Stimulated activated CD4-positive, alpha-beta T cell treated with anti-CD3 and anti-CD28 coated beads, Interleukin-12 subunit alpha, Interleukin-12 subunit beta, amount 100 ng/mL, for 24 hours (primary cell): ENCODE results near the gene TMEM91.
A peak's percentile ranks its signal among the peaks of the same experiment; 100 is the strongest.
"Not testable (repeated sequence)": the region's sequence is repeated elsewhere in the genome, so short reads cannot be mapped to it uniquely, and the experiment has no call there.

Source experiments
- DNase-seq, 2 experiments: peaks; one replicate each; pipeline ENCODE4 v3.0.0-alpha.2; 2020; ENCODE audit warnings: low read depth in 2 of 2

The TMEM91 gene

DNA sequence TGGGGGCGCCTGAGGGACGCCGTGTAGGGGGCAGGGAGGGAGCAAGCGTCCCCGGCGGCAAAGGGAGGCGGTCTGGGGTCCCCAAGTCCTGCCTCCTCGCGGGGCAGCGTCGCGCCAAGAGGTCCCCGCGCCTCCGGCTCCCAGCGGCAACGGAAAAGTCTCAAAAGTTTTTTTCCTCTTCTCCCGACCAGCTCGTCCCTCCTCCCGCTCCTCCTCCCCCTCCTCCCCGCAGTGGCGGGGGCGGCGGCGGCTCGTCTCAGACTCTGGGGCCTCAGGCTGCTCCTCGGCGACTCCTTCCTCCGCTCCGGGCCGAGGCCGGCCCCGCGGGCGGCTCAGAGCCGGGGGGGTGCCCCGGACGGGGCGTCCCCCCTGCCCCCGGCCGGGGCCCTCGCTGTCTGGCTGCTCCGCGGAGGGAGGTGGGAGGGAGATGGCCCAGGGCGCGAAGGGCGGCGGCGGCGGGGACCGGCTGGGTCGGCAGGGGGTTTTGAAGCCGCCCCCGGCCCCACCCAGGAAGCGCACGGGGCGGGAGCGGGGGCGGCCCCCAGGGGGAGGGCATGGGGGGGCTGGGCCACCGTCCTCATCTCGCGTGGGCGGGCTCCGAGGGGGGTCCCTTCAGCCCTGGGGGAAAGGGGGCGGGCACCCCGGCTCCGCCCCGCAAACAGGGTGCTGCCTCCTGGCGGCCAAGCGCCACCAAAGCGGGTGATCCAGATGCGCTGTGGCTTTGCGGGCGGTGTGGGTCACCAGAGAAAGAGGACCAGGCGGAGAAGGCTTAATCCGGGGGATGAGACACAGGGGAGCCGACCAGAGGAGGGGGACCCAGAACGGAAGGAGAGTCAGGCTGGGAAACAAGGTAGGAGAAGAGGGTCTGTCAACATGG is 22.6 kb upstream of the TMEM91 start, which contains the start of gene TGFB1:
Gene TGFB1, minus strand, starts transcription at position 457 of the 877 bp plus-strand sequence. CDS start 878 bp downstream, outside the sequence.
- peak; percentile 72 to 86 for DNase-seq

DNA sequence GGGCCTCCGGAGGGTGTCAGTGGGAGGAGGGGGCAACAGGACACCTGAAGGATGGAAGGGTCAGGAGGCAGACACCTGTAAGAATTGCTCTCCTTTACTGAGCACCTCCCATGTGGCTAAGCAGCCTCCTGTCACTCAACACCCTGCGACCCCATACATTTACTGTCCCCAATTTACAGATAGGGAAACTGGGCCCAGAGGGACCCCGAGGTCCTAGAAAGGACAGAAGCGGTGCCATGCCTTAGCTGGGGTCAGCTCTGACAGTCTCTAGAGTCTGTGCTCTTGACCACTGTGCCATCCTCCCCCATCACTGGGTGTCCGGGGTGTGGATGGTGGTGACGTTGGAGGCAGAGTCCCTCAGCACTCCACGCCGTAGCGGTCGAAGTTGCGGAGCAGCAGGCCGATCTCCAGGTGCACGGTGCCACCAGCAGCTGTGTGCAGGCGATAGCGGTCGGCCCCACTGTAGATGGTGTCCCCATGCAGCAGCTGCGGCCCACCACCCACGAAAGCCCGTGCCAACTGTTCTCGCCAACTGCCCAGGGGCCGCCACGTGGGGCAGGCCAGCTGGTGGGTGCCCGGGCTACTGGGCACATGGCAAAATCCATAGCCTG is 21.9 kb upstream of the TMEM91 start:
- no peak for DNase-seq

DNA sequence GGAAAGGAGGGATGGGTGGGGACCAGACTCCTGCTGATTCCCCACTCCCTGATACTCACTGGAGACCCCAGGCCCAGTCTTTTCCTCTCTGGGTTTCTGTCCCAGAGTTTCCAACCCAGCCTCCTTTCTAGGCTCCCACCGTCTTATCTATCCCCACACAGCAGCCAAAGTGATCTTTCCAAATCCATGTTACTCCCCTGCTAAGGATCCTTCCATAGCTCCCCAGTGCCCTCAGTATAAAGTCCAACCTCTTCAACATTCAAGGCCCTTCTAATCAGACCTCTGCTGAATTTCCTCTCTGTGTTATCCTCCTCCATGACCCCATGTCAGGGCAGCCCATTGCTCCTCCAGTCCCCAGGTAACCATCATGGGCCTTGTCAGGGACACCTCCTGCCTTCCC is 21.3 kb upstream of the TMEM91 start:
- DNase-seq, result no peak

DNA sequence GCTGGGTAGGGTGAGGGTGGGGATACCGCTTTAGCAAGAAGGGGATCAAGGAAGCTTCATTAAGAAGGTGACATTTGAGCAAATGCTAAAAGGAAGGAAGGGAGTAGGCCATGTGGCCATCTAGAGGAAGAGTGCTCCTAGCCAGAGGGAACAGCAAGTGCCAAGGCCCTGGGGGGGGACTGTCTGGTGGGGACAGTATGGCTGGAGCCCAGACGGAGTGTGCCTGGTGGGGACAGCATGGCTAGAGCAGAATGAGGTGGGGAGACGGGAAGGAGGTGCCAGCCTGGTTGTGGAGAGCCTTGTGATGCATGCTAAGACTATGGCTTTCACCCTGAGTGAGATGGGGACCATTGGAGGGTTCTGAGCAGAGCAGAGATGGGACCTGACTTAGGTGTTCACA is 20.5 kb upstream of the TMEM91 start:
- no peak for DNase-seq

DNA sequence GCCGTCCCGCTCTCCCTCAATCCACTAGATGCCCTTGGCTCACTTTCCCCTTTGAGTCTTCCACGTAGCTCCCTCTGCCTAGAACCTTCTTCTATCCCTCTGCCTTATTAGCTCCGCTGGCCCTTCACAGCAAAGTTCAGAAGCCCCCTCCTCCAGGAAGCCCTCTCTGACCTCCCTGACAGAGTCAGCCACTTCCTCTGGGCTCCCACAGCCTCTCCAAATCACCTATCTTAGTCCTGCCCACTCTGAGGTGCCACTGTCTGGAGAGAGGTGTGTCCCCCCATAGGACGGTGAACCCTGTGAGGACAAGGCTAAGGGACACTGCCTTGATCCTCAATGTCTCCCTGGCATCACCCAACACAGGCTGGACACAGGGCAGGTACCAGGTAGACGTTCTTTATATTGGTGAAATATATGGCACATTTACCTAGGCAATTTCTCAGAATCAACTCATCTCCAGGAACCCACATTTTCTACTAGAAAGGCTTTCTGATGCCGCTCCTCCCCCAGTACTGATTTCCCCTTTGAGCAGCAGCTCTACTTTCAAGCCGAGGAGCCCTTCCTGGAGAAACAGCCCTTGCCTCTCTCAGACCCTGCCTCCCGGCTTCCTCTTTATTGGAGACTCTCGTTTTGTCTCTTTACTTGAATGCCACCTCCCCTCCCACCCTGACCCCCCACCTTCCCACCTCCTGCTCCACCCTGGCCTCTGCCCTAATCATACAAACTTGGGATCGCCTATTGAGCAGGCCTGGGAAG is 19.2 kb upstream of the TMEM91 start:
- no peak for DNase-seq

DNA sequence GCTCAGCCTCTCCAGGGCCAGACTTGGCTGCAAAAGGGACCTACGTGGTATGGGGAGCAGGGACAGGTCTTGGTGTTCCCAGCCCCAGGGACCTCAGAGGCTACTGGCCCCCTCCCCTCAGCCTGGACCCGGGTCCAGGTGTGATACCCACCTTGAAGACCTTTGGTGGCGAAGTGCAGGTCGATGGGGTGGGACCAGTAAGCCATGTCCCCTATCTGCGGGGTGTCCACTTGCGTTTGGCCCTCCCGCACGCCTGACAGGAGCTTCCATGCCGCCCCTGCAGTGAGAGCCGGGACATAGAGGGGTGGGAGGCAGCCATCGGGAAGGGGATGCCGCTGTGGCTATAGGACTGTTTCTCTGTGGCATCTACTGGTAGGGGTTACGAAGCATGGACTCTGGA is 18.6 kb upstream of the TMEM91 start:
- no peak for DNase-seq

DNA sequence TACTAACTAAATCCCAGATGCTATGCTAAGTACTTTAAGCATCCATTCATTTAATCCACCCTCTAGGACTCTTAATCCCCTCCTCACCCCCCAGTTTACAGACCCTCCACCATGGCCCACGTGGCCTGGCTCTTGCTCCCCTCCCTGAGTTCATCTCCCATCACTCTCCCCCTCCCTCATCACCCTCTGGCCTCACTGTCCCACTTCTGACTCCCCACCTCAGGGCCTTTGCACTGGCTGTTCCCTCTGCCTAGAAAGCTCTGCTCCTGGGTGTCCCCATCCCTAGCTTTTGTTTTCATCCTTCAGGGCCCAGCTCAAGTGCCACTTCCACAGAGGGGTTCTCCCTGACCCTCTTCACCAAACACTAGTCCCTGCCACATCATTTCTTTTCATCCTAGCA is 16.6 kb upstream of the TMEM91 start:
- DNase-seq, result no peak

DNA sequence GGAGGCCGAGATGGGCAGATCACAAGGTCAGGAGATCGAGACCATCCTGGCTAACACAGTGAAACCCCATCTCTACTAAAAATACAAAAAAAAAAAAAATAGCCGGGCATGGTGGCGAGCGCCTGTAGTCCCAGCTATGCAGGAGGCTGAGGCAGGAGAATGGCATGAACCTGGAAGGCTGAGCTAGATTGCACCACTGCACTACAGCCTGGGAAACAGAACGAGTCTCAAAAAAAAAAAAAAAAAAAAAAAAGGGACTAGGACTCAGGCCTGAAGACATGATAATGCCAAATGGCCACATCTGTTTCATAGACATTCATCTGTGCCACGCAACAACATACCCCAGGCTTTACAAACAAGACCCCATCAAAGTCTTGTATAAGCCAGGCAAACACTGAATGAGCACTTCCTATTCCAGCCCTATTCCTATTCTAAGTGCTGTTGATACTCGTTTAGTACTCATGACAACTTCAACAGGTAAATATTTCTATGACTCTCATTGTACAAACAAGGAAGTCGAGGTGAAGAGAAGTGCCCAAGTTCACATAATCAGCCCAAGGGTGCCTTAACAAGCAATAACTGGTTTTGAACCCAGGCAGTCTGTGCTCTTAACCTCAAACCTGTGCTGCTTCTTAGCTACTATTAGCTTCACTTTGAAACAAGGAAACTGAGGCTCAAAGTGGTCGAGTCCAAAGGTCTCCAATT is 14.0 kb upstream of the TMEM91 start:
- DNase-seq, result no peak

DNA sequence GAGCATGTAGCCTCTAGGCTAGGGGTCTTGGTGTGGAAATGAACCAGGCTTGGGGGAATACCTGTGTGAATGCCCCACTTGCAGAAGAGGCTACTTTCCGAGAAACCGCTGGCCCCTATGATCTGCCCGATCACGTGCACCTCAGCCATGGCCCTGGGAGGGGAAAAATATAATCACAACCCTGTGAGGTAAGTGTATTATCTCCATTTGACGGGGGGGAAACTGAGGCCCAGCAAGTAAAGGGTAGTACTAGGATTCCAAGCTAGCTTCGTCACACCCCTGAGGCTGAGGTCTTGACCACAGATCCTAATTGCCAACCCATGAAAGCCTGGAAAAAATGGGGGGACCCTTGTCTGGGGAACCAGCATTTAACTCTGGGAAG is 13.0 kb upstream of the TMEM91 start:
- DNase-seq, result no peak

DNA sequence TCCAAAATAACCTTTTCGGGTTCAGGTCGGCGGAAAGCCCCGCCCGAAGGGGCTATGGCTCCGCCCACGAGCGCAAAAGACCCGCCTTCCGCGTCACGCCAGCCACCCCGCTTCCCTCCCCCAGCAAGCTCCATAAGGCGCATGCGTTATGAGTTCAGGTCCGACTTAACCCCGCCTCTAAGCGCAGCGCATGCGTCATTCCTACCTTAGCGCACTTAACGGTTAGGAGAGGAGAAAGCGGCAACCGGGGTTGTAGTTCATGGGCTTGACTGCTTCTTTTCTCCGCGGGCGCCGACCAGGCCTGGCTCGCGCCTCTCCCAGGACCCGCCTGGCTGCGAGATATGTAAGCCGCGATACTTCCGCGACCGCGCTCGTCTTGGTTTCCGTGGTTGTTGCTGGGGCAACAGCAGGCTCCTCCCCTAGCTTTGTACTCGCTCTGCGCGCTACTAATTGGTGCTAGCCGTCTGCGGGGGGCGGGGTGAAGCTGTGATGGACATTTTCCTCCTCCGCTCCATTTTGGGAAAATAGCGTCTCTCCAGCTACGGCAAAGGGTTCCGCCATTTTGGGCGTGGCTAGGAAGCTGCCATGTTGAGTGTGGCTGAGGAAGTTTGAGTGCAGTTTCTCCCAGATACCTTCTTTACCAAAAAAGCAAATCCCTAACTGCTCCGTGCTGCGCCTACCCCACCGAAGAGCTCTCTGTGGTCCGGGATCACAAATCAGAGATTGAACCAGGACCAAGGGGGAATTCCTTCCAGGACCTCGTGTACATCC is 12.4 kb upstream of the TMEM91 start, which contains the start of gene B9D2:
Gene B9D2, minus strand, starts transcription at position 397 of the 771 bp plus-strand sequence. CDS start 630 bp downstream, outside the sequence.
- DNase-seq, result peak; percentile 92 to 97

DNA sequence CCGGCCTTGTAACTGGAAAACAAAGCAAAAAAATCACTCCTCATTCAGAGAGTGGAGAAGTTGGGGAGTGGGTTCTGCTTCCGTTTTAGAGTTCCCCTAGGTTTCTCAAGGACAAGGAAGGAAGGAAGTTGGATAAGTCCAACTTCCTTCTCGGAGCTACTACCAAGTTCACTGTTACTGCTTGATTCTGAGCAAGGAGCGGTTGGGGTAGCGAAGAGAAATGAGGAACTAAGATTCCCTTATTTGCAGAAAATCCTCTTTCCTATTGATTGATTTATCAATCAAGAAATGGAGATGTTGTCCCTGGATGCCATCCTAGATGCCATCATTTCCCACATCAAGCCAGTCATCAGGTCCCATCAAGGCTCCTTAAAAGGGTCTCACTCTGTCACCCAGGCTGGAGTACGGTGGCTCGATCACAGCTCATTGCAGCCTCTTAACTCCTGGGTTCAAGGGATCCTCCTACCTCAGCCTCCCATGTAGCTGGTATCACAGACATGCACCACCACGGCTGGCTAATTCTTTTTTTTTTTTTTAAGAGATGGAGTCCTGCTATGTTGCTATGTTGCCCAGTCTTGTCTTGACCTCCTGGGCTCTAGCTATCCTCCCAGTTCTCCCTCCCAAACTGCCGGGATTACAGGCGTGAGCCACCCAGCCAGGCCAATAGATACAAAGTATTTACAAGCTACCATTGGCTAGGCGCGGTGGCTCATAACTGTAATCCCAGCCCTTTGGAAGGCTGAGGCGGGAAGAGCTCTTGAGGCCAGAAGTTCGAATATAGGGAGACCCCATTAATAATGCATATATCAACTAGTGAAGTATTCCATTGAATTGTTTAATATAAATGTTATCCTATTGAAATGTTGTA is 11.6 kb upstream of the TMEM91 start:
- no peak for DNase-seq

DNA sequence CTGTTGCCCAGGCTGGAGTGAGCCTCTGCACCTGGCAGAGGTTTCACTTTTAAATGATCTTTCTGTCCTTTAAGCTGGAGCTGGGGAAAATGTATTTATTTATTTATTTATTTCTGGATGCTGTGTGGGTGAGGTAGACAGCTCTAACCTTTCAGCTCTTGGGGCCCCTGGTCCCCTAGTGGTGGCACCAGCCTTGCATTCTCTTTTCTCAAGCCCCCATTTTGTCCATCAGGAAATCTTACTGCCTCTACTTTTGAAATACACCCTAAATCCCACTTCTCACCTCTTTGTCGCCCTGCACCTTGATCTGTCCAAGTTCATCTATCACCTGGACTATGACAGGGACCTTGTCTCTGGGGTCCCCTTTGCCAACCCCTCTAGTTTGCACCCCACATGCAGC is 10.2 kb upstream of the TMEM91 start:
- DNase-seq, result no peak

DNA sequence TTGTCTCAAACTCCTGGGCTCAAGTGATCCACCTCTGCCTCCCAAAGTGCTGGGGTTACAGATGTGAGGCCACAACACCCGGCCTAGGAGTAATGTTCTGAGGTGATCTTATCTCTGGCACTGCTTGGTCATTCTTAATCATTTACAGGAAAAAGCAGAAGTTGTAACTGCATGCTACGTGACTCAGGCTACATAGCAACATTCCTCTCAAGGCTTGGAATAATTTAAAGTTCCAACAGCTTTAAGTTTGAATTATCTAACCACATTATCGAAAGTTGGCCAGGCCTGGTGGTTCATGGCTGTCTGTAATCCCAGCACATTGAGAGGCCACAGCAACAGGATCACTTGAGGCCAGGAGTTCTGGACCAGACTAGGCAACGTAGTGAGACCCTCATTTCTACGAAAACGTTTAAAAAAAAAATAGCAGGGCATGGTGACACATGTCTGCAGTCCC is 8.5 kb upstream of the TMEM91 start:
- no peak for DNase-seq

DNA sequence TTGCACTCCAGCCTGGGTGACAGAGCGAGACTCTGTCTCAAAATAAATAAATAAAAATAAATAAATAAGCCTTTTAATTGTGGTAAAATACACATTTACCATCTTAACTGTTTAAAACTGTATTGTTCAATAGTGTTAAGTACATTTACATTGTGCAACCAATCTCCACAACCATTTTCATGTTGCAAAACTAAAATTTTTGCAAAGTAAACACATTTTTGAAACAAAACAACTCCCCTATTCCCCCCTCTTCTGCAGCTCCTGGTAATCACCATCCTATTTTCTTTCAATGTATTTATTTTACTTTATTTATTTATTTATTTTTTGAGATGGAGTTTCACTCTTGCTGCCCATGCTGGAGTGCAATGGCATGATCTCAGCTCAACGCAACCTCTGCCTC is 6.6 kb upstream of the TMEM91 start:
- DNase-seq, result no peak

DNA sequence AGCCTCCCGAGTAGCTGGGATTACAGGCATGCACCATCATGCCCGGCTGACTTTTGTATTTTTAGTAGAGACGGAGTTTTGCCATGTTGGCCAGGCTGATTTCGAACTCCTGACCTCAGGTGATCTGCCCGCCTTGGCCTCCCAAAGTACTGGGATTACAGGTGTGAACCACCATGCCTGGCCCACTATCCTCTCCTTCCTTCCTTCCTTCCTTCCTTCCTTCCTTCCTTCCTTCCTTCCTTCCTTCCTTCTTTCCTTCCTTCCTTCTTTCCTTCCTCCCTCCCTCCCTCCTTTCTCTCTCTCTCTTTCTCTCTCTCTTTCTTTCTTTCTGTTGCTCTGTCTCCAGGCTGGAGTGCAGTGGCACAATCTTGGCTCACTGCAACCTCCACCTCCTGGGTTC is 5.2 kb upstream of the TMEM91 start:
- DNase-seq, result not testable (repeated sequence)

DNA sequence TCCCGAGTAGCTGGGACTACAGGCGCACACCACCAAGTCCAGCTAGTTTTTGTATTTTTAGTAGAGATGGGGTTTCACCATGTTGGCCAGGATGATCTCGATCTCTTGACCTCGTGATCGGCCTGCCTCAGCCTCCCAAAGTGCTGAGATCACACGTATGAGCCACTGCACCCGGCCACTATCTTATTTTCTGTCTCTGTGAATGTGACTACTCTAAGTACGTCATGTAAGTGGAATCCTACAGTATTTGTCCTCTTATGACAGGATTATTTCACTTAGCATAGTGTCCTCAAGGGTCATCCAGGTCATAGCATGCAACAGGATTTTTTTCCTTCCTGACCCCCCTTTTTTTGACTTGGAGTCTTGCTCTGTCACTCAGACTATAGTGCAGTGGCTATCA is 4.8 kb upstream of the TMEM91 start:
- DNase-seq, result no peak

DNA sequence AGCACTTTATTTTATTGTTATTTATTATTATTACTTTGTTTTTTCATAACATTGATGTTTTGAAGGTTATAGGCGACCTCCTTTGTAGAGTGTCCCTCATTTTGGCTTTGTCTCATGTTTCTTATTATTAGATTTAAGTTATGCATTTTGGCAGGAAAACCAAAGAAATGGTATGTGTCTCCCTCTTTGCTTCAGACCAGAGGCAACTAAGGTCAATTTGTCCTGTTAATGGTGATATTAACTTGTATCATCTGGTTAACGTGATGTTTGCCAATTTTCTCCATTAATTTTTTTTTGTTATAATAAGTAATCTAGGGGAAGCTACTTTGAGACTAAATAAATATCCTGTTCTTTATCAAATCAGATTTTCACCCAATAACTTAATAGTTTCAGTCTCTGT is 3.8 kb upstream of the TMEM91 start:
- DNase-seq, result no peak

DNA sequence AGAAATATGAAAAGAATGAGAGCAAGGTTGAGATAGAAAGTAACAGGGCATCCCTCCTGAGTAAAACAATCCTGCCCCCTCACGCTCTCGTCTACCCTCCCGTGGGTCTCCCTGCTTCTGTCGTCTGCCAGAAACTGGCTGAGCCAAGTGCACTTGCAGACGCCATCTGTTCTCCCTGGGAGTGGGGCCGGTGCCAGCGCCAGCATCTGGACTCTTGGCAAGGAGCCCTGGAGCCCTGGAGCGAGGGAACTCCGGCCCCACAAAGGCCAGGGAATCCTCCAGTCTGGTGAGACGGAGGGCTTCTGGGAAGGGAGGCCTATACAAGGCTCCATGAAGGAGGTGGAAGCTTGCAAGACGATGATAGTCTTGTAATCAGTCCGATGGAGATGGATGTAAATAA is 2.3 kb upstream of the TMEM91 start:
- no peak for DNase-seq

DNA sequence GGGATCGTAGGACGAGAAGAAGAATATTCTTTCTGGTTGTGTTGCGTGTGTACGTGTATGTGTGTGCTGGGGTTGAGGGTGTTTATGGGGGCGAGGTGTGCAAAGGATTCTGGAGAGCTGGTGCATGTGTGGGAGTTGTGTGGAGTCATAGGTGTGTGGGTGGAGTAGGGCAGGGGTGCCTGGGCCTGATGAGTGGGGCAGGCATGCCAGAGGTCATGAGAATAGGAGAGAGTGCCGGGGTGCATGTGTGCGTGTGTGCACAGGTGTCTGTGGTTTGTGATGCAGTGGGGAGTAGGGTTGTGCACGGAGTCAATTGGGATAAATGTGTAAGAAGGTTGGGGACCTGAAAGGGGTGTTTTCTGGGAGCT is 649 bp downstream of the TMEM91 start:
- no peak for DNase-seq
